ENCODE results near the gene RAB27A.

DNA sequence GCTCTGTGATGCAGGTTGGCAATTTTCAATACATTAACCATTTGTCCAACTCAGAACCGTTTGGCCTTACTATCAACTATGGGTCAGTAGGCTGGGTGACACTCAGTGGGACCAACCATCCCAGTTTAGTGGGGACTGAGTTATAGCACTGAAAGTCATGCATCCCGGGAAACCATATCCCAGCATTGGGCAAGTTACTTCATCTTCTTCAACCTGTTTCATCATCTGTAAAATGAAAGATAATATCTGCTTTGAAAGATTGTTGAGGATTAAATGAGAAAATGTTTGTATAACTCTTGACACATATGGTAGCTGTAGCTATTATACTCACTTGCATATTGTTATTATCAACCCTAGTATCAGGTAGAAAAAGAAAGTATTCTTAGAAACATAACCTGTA, 11.9 kb downstream of the RAB27A start:
- TF ChIP-seq, protein P1, sequence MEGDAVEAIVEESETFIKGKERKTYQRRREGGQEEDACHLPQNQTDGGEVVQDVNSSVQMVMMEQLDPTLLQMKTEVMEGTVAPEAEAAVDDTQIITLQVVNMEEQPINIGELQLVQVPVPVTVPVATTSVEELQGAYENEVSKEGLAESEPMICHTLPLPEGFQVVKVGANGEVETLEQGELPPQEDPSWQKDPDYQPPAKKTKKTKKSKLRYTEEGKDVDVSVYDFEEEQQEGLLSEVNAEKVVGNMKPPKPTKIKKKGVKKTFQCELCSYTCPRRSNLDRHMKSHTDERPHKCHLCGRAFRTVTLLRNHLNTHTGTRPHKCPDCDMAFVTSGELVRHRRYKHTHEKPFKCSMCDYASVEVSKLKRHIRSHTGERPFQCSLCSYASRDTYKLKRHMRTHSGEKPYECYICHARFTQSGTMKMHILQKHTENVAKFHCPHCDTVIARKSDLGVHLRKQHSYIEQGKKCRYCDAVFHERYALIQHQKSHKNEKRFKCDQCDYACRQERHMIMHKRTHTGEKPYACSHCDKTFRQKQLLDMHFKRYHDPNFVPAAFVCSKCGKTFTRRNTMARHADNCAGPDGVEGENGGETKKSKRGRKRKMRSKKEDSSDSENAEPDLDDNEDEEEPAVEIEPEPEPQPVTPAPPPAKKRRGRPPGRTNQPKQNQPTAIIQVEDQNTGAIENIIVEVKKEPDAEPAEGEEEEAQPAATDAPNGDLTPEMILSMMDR (IDR thresholded peaks at IDR 0.05), result no peak
- no peak for TF ChIP-seq ZFX (IDR thresholded peaks at IDR 0.05; ENCODE audit: borderline replicate concordance)
